Measurements from ENCODE around the gene RAD54L.

GRCh38 chr1:46219551-46220520 is 27.7 kb upstream of the RAD54L start:
- TF ChIP-seq RAD21 (IDR thresholded peaks at IDR 0.05; ENCODE audit: low read depth): no peak
- TF ChIP-seq EZH2 (IDR thresholded peaks at IDR 0.05): no peak
- TF ChIP-seq POLR2A (IDR thresholded peaks at IDR 0.05; ENCODE audit: borderline replicate concordance, extremely low read depth, insufficient read depth, insufficient read length): no peak
- TF ChIP-seq CTCF (IDR thresholded peaks at IDR 0.05 in 2 of 3, conservative IDR thresholded peaks at IDR 0.05 in 1 of 3; ENCODE audit: borderline replicate concordance in 1 of 3, insufficient read depth in 1 of 3, low read depth in 2 of 3, low read length in 2 of 3): no peak
- TF ChIP-seq POLR2AphosphoS5 (IDR thresholded peaks at IDR 0.05; ENCODE audit: low read depth, low read length): no peak
- TF ChIP-seq YY1 (IDR thresholded peaks at IDR 0.05; ENCODE audit: extremely low read depth, insufficient replicate concordance, low read depth, low read length): no peak
- no peak for TF ChIP-seq REST (IDR thresholded peaks at IDR 0.05; ENCODE audit: low read depth)
- no peak for TF ChIP-seq EGR1 (IDR thresholded peaks at IDR 0.05; ENCODE audit: low read depth)
- no peak for TF ChIP-seq SP1 (IDR thresholded peaks at IDR 0.05; ENCODE audit: low read depth)
- TF ChIP-seq SRF (IDR thresholded peaks at IDR 0.05; ENCODE audit: low read depth): no peak
- TF ChIP-seq TCF7L2 (IDR thresholded peaks at IDR 0.05; ENCODE audit: borderline replicate concordance, extremely low read depth, insufficient read depth, insufficient read length): no peak
- no peak for TF ChIP-seq ZFX (IDR thresholded peaks at IDR 0.05)
- no peak for TF ChIP-seq ZBTB33 (IDR thresholded peaks at IDR 0.05; ENCODE audit: extremely low read depth, insufficient replicate concordance, low read length)

Data from HCT116 (cell line).